Body of pancreas (tissue), 4 donors: Measurements from ENCODE around the gene NLRC3. TPM values are rescaled to one million over a fixed set of nuclear protein-coding genes. Genes with fewer than 3 reads are reported as not detected.
"Not testable (repeated sequence)": the region's sequence is repeated elsewhere in the genome, so short reads cannot be mapped to it uniquely, and the experiment has no call there.

Experiments
- ATAC-seq: fragments of 150-250 bp; one replicate; pipeline ENCODE4 v1.9.1; 2016
- DNase-seq, 4 donors: peaks; one replicate each; pipeline ENCODE4 v3.0.0-alpha.2; 2019
- H3K27ac ChIP-seq, 4 donors: fragments of 200-600 bp; sonication (generic); 1 replicate in 3 of 4; 2 replicates in 1 of 4; pipeline versions ENCODE4 v1.5.1 to v1.6.1; 2016 to 2019; ENCODE audit warnings: mild to moderate bottlenecking in 1 of 4, mixed read lengths in 1 of 4, moderate library complexity in 1 of 4
- H3K27me3 ChIP-seq, 2 donors: fragments of 200-600 bp; sonication (generic); one replicate each; pipeline ENCODE4 v1.6.0; 2016; ENCODE audit warnings: mild to moderate bottlenecking in 1 of 2
- H3K36me3 ChIP-seq, 2 donors: fragments of 200-600 bp; sonication (generic); replicated peaks in 1 of 2; 2 replicates each; pipeline ENCODE4 v1.5.1; 2016; ENCODE audit warnings: low read depth in 2 of 2; ENCODE audit not compliant: insufficient read depth in 1 of 2
- H3K4me1 ChIP-seq: fragments of 200-600 bp; sonication (generic); one replicate; pipeline ENCODE4 v1.6.0; 2016
- H3K4me3 ChIP-seq, 2 donors: fragments of 200-600 bp; sonication (generic); 1 replicate in 1 of 2; 2 replicates in 1 of 2; pipeline ENCODE4 v1.5.1; 2016 to 2019
- H3K9me3 ChIP-seq, 3 donors: fragments of 200-600 bp; sonication (generic); 1 replicate in 2 of 3; 2 replicates in 1 of 3; pipeline ENCODE4 v1.5.1; 2016
- POLR2A ChIP-seq, 3 donors: fragments of 450-650 bp; IDR thresholded peaks; one replicate each; pipeline ENCODE4 v1.6.1; 2016; ENCODE audit warnings: antibody characterized with exemption in 3 of 3, mild to moderate bottlenecking in 2 of 3
- WGBS, 2 donors: methylation state at CpG; one replicate each; pipeline ENCODE4 v1.1.5; 2017; 5-methylcytosine and 5-hydroxymethylcytosine counted together
- intact Hi-C: fragments of 100-400 bp; cut with DNase I; formaldehyde crosslinking; loops from one replicate; pipeline ENCODE4 v1.15.1; 2023
- total RNA-seq, 2 donors: library from RNA; depleted of rRNA; stranded (reverse); fragments of >200 nt; gene quantifications; one replicate each; pipeline ENCODE4 v1.1.0, GENCODE V29; 2016
- TF ChIP-seq, protein P1 (sequence below), 7 experiments: fragments of 450-650 bp in 4 of 7; fragments of 200-600 bp in 3 of 7; sonication (generic) in 3 of 7; IDR thresholded peaks; one replicate each; pipeline ENCODE4 v1.5.1; 2016 to 2019; ENCODE audit warnings: antibody characterized with exemption in 7 of 7

Gene NLRC3
- total RNA-seq, 2 donors from 2014 or later = 0.78 to 1.3 TPM

DNA sequence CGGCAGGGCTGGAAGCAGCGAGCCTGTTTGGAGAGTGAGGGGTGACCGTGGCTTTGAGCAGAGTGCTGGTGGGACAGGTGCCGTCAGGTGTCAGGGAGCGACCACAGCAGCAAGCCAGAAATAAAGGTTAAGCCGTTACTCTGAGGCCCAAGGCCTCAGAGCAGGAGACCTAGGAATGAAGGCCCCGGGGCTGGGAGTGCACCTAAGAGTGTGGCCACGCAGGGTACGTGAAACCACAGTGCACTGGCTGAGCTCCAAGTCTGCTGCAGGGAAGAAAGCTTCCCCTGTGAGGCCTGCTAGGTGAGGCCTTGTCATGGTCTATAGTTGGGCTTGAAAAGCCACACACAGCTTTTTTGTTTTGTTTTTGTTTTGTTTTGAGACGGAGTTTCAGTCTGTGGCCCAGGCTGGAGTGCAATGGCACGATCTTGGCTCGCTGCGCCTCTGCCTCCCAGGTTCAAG is 67.7 kb downstream of the NLRC3 start:
- Histone ChIP-seq H3K4me1 (no peaks in the 10 kb centered on the region), H3K27ac (no peak overlapping the region), H3K36me3 (peaks cover 0 to 30% of the 10 kb centered on the region in 2 donors), H3K4me3 (no peak overlapping the region), H3K9me3 (no peaks in the 10 kb centered on the region), H3K27me3 (no peaks in the 10 kb centered on the region)
- 85 to 93% methylated on average over 11 to 13 of the region's 13 CpGs for WGBS, 2 donors
- ATAC-seq (no peak), DNase-seq (peak in 1 of 4 donors; percentile 42)
- intact Hi-C loops = no loop called here
- TF ChIP-seq, protein P1, sequence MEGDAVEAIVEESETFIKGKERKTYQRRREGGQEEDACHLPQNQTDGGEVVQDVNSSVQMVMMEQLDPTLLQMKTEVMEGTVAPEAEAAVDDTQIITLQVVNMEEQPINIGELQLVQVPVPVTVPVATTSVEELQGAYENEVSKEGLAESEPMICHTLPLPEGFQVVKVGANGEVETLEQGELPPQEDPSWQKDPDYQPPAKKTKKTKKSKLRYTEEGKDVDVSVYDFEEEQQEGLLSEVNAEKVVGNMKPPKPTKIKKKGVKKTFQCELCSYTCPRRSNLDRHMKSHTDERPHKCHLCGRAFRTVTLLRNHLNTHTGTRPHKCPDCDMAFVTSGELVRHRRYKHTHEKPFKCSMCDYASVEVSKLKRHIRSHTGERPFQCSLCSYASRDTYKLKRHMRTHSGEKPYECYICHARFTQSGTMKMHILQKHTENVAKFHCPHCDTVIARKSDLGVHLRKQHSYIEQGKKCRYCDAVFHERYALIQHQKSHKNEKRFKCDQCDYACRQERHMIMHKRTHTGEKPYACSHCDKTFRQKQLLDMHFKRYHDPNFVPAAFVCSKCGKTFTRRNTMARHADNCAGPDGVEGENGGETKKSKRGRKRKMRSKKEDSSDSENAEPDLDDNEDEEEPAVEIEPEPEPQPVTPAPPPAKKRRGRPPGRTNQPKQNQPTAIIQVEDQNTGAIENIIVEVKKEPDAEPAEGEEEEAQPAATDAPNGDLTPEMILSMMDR (IDR thresholded peaks at IDR 0.05) = no peak
- TF ChIP-seq POLR2A (IDR thresholded peaks at IDR 0.05) = no peak

DNA sequence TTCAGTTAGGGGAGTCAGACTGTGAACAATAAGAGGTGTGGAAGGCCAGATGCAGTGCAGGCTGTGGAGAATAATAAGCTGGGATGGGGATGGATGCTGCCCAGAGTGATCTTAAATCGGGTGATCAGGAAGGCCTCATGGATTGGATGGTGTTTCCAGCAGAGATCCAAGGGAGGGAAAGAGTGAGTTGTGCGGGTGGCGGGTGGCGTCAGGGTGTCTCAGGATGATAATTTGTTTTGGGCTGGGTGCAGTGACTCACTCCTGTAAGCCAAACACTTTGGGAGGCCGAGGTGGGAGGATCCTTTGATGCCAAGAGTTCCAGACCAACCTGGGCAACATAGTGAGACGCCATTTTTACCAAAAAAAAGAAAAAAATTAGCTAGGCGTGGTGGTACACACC is 68.5 kb downstream of the NLRC3 start:
- H3K36me3 ChIP-seq = peaks cover 0 to 30% of the 10 kb centered on the region in 2 donors
- H3K27ac ChIP-seq = no peak overlapping the region
- no peaks in the 10 kb centered on the region for H3K4me1 ChIP-seq
- TF ChIP-seq POLR2A (IDR thresholded peaks at IDR 0.05) = no peak
- TF ChIP-seq, protein P1 (IDR thresholded peaks at IDR 0.05) = no peak
- WGBS, 2 donors = 85 to 94% methylated on average over 7 of the region's 7 CpGs
- H3K27me3 ChIP-seq = no peaks in the 10 kb centered on the region
- ATAC-seq (no peak), DNase-seq (no peak)
- intact Hi-C loops = no loop called here
- no peak overlapping the region for H3K4me3 ChIP-seq
- no peaks in the 10 kb centered on the region for H3K9me3 ChIP-seq

DNA sequence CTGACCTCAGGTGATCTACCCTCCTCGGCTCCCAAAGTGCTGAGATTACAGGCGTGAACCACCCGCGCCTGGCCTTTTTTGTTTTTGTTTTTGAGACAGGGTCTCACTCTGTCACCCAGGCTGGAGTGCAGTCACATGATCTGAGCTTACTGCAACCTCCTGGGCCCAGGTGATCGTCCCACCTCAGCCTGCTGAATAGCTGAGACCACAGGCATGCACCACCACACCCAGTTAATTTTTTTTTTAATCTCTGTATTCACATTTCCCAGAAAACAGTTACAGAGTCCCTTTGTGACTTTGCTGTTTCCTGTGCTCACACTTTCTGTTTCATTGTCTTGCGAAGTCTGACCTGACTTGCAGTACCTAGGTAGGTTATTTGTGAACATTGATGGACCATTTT is 73.7 kb downstream of the NLRC3 start:
- no peaks in the 10 kb centered on the region for H3K9me3 ChIP-seq
- intact Hi-C loops = no loop called here
- no peak for ATAC-seq
- H3K27me3 ChIP-seq = no peaks in the 10 kb centered on the region
- H3K4me1 ChIP-seq = peaks cover 14% of the 10 kb centered on the region
- TF ChIP-seq, protein P1 (IDR thresholded peaks at IDR 0.05) = no peak
- no peak for TF ChIP-seq POLR2A (IDR thresholded peaks at IDR 0.05)
- peaks cover 0 to 10% of the 10 kb centered on the region in 2 donors for H3K36me3 ChIP-seq
- no peak overlapping the region for H3K27ac ChIP-seq
- WGBS, 2 donors = 78 to 88% methylated on average over 6 of the region's 6 CpGs
- DNase-seq = no peak
- no peak overlapping the region for H3K4me3 ChIP-seq

DNA sequence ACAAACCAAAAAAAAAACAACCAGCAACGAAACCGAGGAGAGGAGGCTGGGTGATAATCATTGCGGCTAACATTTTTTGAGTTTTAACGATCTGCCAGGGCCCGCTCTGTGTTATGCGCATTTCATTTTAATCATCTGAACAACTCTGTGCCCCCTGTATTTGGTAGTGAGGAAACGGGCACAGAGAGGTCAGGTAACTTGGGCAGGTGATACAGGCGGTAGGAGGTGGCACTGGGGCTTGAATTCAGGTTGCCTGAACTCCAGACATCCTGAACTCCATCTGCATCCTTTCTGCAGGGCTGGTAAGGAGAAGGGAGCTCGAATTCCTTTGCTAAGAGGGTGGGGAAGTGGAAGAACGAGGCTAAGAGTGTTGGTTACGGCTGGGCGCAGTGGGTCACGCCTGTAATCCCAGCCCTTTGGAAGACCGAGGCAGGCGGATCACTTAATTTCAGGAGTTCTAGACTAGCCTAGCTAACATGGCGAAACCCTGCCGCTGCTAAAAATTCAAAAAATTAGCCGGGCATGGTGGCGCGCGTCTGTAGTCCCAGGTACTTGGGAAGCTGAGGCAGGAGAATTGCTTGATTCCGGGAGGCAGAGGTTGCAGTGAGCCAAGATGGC is 75.3 kb downstream of the NLRC3 start:
- H3K9me3 ChIP-seq = no peaks in the 10 kb centered on the region
- peak overlapping the region; percentile 69 to 97 for H3K4me3 ChIP-seq
- WGBS, 2 donors = 74 to 80% methylated on average over 21 to 22 of the region's 22 CpGs
- H3K4me1 ChIP-seq = peaks cover 14% of the 10 kb centered on the region
- peaks cover 0 to 4% of the 10 kb centered on the region in 2 donors for H3K36me3 ChIP-seq
- no peaks in the 10 kb centered on the region for H3K27me3 ChIP-seq
- intact Hi-C loops = no loop called here
- ATAC-seq = no peak
- TF ChIP-seq, protein P1 (IDR thresholded peaks at IDR 0.05) = no peak
- no peak for TF ChIP-seq POLR2A (IDR thresholded peaks at IDR 0.05)
- no peak for DNase-seq
- no peak overlapping the region for H3K27ac ChIP-seq

DNA sequence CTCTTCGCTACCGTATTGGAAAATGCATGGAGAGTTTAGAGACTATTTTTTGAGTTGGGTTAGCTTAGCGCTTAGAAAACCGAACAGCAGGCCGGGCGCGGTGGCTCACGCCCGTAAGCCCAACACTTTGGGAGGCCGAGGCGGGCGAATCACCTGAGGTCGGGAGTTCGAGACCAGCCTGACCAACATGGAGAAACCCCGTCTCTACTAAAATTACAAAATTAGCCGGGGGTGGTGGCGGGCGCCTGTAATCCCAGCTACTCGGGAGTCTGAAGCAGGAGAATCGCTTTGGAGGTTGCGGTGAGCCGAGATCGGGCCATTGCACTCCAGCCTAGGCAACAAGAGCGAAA is 75.8 kb downstream of the NLRC3 start:
- Histone ChIP-seq H3K4me3 (peak overlapping the region; percentile 69 to 97), H3K4me1 (peaks cover 14% of the 10 kb centered on the region), H3K27ac (peak overlapping the region in 3 of 4 donors; percentile 51 to 83 (median 72))
- intact Hi-C loops, ATAC-seq, H3K36me3 ChIP-seq, H3K27me3 ChIP-seq, H3K9me3 ChIP-seq, DNase-seq: not testable (repeated sequence)
- WGBS, 2 donors = 8 to 19% methylated on average over 17 to 24 of the region's 24 CpGs
